ENCODE data around the gene AQP7.

DNA sequence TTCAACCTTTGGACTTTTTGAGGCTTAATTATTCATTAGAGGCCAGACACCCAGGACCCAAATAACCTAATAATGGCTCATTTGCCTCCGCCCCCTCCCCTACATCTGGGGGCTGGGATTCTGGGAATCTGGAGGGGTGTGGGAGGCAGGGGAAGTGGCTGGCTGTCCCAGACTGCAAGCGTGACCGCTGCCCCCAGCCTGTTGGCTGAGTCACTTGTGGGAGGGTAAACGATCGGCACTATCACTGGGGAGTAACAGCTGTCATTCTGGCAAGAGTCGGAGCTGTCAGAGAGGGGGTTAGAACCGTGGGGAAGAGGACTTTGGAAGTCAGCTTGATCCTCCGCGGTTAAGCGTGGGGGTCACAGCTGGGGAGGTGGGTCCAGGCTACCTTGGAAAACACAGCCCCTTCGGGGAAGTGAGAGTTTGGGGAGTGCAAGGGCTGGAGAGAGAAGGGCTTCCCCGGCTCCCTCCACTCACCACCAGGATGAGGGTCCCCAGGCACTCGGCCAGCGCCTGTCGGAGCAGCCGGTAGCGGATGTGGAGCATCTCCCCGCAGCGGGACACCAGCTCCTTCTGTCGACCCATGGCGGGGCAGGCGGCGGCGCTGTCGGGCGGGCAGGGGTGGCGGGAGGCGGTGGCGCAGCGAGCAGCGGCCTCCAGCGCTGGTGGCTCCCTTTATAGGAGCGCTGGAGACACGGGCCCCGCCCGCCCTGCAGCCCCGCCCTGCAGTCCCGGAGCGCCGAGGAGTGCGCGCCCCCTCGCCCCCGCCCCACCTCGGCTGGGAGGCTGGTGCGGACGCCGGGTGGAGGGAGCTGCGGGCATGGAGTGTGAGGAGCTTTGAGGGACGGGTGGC lies 44.8 kb upstream of the AQP7 start, which contains the start of gene AQP3:
- no peak for TF ChIP-seq TAF1 (IDR thresholded peaks at IDR 0.05; ENCODE audit: low read depth, low read length)
- no peak for TF ChIP-seq SPI1 (IDR thresholded peaks at IDR 0.05; ENCODE audit: low read depth, low read length)
- TF ChIP-seq POLR2AphosphoS5 (IDR thresholded peaks at IDR 0.05; ENCODE audit: low read depth, low read length), result no peak
- TF ChIP-seq POLR2A (IDR thresholded peaks at IDR 0.05; ENCODE audit: low read depth, low read length), result no peak
- TF ChIP-seq PAX5 (IDR thresholded peaks at IDR 0.05; ENCODE audit: insufficient read depth, low read length, severe bottlenecking), result peak; percentile 4

Measured in GM12891 (cell line).